Activated naive CD4-positive, alpha-beta T cell (primary cell): Measurements from ENCODE around the gene WDR20.

Experiments
- DNase-seq, 4 experiments: peaks; one replicate each; lab custom pipeline; 2025; lab: John Stamatoyannopoulos, UW

Gene WDR20

DNA sequence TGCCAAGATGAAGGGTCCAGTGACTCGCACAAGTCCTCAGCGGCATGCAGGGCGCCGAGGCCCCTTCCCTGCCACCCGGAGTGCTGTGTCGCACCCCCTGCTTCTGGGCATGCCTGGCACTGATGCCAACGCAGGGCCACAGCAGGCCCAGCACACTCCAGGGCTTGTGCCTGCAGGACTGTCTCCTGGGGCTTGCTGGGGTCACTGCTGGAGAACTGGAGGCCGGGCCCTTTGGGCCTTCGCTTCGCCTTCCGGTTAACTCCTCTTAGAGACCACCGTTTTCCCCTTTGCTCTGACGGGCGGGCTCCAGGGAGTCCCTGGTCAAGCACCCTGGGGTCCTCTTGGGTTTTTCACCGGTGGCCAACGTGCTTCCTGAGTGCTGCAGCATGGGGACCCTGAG, 79.6 kb downstream of the WDR20 start:
- no peak for DNase-seq

DNA sequence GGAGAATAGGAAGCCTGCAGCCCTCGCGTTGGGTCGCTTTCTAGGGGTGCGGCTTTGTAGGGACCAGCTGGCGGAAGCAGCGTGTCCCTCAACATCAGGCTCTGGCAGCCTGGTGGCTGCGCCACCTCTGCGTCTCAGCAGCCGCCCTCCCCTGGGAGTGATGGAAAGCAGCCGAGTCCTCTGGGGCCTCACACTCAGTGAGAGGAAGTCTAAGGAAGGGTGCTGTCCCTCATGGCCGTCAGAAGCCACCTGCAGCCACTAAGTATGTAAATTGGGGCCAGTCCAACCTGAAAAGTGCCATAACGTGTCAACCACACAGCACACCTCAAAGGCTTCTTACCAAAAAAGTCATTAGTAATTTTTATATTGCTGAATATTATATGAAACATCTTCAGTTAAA, 80.3 kb downstream of the WDR20 start:
- no peak for DNase-seq

DNA sequence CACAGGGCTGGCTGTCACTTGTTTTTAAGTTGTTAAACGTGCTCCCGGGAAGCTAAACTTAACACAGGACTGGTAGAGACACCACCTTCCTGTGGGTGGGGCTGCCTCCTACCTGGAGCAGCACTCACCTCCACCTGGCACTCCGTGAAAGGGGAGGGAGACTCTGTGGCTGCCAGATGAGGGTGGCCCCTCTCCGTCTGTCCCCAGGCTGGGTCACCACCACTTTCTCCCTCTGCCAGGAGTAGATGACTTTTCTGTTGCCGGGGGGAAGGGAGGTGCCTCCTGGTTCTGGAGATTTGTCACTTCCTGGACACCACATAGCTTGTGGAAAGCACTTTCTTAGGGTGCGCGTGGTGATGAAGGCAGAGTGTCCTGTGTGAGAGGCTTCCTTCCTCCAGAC, 81.3 kb downstream of the WDR20 start:
- no peak for DNase-seq

DNA sequence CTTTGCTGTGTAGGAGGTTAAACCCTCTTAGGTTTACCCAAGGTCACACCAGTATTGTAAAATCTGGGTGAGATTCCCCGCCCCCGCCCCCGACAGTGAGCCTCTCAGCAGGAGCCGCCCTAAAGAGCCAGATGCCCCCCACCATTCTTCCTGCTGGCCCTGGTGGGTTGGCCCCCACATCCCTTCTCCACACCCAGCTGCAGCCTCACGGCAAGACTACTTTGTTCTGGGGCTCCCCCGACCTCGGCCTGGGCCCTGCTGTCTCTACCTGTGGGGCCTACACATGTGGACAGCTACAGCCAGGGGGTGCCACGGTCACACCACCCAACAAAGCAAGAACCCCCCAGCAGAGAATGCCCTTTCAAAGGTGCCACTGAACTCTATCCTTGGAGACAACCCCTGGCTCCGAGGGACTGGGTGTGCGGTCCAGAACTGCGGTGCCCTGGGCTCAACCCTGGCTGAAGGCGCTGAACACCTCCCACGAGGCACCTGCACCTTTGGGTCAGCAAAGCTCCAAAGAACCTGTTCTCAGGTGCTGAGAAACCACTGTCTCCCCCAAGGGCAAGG, 82.4 kb downstream of the WDR20 start:
- DNase-seq: no peak

DNA sequence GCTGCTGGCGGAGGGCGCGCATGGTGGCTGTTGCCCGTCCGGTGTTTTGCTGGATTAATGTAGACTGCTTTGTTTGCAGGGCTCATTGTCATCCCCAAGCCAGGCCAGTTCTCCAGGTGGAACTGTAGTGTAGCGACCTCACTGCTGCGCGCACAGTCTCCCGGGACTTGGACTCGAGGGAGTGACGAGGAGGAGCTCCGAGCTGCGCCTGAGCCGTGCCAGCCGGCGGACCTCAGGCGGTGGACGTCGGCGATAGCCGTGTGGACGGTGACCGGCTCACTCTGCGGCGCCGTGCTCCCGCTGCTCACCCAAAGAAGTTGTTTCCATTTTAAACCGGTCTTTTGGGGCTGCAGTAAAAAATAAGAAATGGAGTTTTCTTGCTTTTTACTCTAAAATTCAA, 83.1 kb downstream of the WDR20 start:
- DNase-seq: no peak

DNA sequence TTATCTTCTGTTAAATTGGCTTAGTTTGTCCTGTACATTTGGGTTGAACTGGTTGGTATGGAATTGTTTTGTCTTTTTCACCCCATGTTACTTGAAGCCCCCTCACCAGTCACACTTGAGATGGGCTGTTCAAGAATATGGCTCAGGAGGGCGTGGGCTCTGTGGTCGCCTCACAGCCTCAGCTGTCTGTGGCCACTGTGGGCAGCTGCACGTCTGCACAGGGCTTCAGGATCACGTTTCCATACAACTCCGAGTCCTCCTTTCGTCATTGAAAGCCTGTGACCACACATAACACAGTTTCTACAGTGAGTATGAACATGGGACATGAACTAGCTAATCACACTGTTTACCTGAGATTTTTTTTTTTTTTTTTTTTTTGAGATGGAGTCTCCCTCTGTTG, 84.0 kb downstream of the WDR20 start:
- DNase-seq: no peak

DNA sequence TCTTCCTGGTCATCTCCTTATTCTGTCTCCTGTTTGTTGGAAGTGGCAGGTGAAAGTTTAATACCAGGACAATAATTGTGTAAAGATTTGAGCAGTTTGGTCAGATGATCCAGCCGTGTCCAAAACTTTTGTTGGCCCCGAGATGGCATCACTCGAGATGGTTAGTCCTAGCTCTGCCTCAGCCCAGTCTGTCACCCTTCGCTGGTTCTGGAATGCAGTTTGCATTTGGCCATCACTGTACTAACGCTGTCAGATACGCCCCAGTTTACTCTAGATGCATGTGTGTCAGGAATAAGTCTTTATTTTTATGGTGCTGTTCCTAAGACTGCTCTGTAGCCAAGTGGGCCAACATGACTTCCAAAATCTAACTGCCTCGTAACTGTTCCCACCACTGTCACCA, 85.7 kb downstream of the WDR20 start:
- no peak for DNase-seq

DNA sequence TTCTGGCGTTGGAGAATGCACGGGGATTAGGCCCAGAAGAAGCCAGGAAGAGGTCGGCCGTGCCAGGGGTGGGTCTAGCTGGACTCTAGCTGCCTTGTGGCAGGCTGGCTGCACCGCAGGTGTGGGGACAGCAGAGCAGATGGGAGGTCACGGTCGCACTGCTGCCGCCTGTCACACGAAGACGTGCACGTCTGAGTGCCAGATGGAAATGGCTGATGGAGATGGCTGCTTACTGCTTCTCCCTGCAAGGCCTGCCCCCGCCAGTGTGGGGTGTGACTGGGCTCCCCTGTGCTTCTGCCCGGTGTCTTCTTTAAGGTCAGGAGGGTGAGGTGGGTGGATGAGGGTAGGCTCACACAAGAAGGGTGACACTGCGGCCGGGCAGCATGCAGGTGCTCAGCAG, 86.2 kb downstream of the WDR20 start:
- DNase-seq: no peak

DNA sequence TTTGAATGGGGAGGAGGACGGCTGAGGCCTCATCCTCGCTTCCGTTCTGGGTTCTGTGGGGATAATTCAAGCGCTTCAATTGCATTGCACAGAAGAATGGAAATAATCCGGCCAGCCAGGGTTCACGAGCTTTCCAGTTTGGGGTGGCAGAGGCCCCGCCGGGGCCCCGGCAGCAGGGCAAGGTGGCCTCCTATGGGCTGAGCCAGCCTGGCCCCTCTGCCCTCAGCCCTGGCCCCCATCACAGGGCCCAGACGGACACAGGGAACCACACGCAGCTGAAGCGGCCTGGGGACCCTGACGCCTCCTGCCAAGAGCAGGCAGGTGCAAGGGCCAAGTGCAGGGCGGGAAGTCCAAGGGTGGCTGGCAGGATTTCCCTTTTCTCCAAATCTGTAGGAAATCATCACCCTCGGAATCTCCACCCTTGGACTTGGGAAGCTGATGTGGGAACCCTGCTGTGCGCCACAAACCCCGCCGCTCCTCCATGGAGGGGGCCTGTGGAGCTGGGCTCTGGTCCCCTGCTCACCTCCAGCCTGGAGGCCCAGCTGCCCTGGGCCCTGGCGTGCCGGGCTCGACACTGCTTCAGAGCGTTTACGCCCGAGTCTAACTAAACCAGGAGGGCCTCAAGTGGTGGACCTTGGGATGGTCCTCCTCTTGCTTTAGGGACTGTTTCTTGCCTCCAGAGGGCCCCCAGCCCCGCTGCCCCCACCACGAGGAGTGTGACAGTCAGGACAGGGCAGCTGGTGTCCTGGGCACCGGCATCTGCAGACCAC, 86.8 kb downstream of the WDR20 start:
- no peak for DNase-seq

DNA sequence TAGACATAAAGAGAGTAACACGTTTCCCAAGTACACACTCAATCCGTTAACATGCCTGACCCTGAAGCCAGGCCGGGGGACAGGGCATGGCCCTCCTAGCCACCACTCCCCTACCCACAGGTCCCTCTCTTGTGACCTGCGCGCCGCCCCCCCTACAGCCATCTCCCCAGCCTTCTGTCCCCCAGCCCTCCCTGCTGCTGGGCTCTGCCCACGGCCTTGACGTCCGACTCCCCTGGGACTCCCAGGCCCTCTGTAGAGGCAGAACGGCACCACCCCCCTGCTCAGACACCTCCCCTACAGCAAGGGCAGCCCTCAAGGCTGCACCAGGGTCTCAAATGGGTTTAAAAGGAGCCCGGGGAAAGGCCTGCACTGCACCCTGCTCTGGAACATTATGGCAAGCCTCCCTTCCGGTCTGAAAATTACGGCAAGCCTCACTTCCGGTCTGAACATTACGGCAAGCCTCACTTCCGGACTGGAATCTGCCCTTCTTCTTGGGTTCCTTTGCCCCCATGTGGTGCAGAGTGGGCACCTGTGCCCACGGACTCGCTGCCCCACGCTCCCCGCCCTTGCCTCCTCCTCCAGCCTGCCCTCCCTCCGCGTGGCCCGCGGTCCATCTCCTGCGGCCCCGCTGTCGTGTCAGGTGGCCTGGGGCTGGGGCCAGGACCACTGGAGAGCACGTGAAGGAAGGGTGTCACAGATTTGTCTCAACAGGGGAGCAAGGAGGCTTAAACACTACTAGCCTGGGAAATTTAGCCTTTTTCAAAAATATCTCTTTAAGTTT, 87.7 kb downstream of the WDR20 start:
- DNase-seq: no peak

DNA sequence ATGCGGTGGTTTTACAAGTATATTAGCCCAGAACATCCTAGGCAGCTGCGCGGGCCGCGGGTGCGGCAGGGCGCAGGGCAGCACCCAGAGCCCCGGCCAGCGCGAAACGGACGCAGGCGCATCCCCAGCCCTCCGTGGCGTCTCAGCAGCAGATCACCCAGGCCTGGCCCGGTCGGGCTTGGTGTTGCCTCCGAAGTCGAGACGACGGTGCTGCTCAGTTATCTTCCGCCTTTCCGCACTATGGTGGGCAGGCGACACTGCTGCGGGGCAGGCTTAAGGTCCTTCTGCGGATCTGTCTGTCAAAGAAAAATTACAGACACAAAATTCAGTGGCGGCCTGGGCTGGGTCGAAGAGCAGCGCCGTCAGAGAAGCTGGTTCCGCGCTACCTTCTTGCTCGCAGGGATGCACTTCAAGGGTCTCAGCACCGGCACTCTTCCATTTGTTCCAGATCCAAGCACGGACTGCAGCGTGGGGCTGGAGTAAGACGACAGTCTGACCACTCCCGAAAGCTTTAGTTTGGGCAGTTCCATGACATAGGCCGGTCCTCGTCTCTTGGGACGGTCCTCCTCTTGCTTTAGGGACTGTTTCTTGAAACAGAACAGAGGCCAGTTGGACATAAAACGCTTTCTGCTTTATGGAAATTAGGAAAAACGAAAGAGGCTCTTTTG, 89.5 kb downstream of the WDR20 start:
- no peak for DNase-seq

DNA sequence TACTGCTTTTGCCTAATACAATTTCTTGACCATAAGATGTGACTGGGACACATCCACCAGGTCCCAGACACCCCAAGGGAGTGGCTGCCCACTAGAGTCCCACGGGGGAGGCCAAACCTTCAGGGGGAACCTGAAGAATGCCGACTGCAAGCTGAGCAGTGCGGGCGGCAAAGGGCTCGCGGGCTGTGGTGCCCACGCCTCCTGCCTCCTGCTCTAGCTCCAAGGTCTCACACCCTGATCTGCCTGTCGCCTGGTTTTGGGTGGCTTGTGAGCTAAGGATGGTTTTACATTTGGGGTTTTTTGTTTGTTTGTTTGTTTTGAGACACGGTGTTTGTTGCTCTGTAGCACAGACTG, 90.0 kb downstream of the WDR20 start:
- DNase-seq: no peak

DNA sequence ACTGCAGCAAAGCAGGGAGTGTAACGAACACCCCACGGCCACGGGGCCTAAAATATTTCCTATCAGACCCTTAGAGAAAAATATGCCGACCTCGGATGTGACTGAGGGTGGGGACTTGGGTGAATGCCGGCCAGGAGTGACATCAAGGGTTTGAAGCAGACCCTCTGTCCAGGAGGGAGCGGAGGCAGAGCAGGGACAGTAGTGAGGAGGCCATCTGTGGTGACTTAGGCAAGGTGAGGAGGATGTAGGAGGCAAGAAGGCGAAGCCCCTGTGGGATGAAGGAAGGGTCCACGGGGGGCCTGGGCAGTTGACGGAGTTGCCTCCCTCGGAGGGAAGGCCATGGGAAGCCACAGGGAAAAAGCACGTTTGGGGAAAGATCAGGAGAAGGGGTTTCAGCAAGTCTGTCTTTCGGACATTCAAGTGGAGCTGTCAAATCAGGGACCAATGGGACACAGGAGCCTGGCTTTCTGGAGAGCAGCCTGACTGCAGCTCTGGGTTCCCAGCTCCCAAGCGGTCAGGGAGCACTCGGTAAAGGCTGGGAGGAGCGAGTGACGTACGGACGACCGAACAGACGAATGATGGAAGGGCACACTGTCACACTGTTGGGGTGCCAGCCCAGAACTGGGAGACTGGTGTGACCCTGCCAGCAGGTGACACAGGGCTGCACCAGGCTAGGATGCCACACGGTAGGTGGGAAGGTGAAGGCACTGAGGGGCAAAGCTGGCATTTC, 90.9 kb downstream of the WDR20 start:
- no peak for DNase-seq

DNA sequence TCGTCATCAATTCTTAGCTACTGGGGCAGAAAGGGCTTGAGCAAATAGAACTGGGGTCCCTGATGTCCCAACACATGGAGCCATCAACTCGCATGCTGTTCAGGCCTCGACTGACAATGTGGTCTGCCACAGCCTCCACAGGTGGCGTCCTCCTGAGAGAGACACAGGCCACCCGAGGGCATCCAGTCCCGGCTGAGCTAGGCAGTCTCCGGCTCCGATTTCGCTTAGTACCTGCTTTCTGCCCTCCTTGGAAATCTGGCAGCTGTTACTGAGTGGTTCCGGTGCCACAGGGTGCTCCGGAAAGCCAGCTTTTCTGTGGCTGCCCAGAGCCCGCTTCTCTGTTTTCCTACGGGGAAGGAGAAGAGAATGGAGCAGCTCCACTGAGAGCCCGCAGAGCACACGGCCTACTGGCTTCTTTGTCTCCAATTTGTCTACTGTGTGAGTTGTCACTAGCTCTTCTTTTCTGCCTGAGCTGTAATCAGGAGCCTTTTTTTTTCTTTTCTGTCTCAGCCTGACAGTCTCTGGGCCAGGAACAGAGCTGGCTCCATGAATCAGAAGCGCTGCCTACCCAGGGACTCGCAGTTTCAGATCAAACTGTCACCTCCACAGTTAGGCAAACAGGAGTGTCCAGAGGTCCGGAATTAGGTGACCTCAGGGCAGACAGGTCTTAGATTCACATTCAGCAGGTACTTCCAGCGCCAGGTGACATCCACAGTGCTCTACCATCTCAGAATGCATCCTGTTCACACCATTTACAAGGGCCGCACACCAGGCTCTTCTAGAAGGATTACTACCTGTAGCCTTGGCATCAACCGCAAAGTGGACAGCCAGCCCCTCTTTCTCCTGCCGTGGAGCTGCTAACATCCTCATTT, 92.0 kb downstream of the WDR20 start:
- DNase-seq: no peak

DNA sequence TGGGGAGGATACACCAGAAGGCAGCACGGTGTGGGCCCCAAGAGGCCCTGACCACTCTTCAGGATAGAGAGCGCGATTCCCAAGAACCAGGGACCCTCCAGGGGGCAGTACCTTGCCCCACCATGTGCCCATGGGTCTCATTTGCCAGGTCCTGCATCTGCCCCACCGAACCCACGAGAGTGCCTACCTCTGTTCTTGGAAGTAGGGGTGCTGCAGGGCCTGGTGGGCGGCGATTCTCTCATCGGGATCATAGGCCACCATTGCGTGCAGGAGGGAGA, 92.6 kb downstream of the WDR20 start:
- DNase-seq: no peak

DNA sequence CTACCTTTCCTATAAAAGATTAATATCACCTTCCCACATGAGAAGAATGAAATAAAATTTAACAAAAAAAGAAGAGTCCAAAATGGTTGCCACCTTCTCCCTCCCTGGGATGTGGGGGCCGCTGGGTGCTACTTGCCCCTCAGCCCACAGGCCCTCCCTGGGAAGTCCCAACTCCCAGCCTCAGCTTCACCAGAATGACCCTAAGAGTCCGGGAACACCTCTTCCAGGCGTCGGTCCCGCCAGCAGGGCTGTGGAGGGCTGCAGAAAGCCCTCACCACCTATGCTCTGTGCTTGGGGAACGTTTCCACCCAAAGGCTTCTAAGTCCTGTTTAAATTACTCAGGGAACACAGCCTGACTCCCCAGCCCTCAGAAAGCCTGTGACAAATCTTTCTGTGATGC, 93.4 kb downstream of the WDR20 start:
- no peak for DNase-seq

DNA sequence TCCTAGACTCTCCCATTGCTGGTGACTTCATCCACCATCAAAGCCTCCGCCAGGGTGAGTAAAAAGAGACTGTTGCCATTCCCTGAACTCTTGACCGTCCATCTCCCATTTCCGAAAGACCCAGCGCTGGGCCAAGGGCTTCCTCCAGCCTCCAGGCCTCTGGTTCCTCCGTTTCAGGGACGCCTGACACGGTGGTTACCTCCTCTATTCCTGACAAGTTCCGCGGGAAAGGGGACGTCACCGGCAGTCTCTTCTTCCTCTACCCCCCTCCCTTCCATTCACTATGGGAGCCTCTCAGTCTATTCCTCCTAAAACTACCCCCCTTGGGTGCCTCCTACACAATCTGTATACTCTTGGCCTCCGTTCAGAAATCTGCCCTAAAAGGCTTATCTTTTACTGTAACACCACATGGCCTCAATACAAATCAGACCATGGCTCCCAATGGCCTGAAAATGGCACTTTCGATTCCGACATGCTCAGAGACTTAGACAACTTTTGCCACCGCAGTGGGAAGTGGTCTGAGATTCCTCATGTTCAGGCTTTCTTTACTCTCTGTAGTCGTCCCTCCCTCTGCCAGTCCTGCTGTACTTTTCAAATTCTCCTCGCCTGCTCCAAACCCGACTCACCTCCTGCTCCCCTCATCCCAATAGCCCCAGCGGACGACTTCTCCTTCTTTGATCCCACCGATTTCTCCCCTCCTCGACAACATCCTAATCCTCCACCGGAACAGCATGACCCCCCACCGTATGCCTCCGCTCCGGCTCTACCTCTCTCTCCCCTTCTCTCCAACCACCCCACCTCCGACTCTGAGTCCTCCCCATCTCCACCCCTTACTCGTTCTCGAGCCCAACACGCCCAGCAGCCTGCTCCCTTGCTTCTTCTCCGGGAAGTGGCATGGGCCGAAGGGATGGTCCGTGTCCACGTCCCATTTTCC, 94.9 kb downstream of the WDR20 start:
- no peak for DNase-seq

DNA sequence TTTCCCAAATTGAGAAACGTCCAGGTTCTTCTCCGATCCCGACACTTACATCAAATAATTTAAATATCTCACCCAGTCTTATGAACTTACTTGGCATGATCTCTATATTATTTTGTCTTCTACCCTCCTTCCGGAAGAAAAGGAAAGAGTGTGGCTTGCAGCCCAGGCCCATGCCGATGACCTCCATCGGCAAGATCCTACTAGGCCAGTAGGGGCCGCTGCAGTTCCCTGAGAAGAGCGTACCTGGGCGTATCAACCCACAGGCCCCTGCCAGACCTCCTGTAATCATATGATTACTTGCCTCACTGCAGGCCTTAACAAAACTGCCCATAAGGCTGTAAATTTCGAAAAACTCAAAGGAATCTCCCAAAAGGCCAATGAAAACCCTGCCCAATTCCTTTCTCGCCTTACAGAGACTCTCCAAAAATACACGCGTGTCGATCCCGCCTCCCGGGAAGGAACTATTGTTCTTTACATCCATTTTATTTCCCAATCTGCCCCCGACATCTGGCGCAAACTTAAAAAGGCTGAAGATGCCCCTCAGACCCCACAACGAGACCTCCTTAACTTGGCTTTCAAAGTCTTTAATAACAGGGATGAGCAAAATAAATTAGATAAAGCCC, 95.7 kb downstream of the WDR20 start:
- peak; percentile 8 to 74 (median 48) for DNase-seq

DNA sequence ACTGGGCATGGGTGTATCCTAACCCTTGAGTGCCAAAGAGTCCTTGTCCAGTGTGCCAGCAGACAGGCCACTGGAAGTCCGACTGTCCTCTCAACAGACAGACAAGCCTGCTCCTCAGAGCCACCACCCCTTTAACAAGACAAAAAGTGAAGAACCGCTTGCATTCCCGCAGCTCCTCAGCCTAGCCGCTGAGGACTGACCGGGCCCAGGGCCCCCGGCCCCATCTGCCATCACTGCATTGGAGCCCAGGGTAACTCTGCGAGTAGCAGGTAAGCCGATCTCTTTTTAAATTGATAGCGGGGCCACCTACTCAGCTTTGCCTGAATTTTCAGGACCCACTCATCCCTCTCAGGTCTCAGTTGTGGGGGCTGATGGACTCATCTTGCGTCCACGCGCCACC, 96.3 kb downstream of the WDR20 start:
- no peak for DNase-seq

DNA sequence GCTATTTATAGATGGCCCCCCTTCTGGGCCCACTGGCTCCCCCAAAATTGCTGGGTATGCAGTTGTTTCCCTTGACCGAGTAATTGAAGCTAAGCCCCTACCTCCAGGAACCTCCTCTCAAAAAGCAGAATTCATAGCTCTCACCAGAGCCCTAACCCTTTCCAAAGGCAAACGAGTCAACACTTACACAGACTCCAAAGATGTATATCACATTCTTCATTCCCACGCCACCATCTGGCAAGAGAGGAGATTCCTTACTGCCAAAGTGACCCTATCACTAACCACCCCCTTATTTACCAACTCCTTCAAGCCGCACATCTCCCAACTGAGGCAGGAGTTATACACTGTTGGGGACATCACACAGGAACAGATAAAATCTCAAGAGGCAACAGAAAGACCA, 98.4 kb downstream of the WDR20 start:
- no peak for DNase-seq
